Stimulated activated CD4-positive, alpha-beta T cell treated with anti-CD3 and anti-CD28 coated beads, Interleukin-12 subunit alpha, Interleukin-12 subunit beta, amount 100 ng/mL, for 48 hours (primary cell): ENCODE results near the gene ZNF558.
"Not testable (repeated sequence)": the region's sequence is repeated elsewhere in the genome, so short reads cannot be mapped to it uniquely, and the experiment has no call there.

Experiments
- DNase-seq, 3 donors: peaks; one replicate each; pipeline ENCODE4 v3.0.0-alpha.2; 2020; ENCODE audit warnings: low read depth in 2 of 3, low spot score in 1 of 3

The ZNF558 gene

GRCh38 chr19:8806661-8807060 is 25.4 kb downstream of the ZNF558 start:
- no peak for DNase-seq

GRCh38 chr19:8794823-8795222 is 37.3 kb downstream of the ZNF558 start:
- DNase-seq, result no peak

GRCh38 chr19:8773587-8773986 is 58.5 kb downstream of the ZNF558 start:
- DNase-seq, result not testable (repeated sequence)

- DNase-seq, result not testable (repeated sequence)
Observed at GRCh38 chr19:8769265-8769664, 62.8 kb downstream of the ZNF558 start.

GRCh38 chr19:8767257-8767656 is 64.8 kb downstream of the ZNF558 start:
- DNase-seq, result not testable (repeated sequence)
